ENCODE results near the gene SAP30BP.

DNA sequence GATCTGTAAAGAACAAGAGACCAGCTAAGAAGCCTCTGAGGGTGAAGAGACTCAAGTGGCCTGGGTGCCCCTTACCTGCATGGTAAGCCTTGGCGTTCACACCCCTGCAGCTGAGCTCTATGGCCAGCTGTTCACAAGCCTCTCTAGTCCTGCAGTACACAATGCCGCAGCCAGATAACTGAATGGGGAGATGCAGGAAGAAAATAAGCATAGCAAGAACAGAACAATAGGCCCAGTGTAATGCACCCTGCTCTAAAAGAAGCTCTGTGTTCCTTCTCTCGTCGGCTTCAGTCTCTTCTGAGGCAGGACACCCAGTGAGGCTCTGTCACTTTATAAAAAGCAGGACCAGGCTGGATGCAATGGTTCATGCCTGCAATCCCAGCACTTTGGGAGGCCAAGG is 5.6 kb upstream of the SAP30BP start:
- TF ChIP-seq, protein P1, sequence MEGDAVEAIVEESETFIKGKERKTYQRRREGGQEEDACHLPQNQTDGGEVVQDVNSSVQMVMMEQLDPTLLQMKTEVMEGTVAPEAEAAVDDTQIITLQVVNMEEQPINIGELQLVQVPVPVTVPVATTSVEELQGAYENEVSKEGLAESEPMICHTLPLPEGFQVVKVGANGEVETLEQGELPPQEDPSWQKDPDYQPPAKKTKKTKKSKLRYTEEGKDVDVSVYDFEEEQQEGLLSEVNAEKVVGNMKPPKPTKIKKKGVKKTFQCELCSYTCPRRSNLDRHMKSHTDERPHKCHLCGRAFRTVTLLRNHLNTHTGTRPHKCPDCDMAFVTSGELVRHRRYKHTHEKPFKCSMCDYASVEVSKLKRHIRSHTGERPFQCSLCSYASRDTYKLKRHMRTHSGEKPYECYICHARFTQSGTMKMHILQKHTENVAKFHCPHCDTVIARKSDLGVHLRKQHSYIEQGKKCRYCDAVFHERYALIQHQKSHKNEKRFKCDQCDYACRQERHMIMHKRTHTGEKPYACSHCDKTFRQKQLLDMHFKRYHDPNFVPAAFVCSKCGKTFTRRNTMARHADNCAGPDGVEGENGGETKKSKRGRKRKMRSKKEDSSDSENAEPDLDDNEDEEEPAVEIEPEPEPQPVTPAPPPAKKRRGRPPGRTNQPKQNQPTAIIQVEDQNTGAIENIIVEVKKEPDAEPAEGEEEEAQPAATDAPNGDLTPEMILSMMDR (IDR thresholded peaks at IDR 0.05; ENCODE audit: insufficient read depth, low read length, poor library complexity, severe bottlenecking): no peak
- no peak for TF ChIP-seq EZH2phosphoT487 (conservative IDR thresholded peaks at IDR 0.05; ENCODE audit: low read length)

All from SU-DHL-6 (cell line).